HG02973 (cell line): ENCODE measurements around the gene REPS2.

ENCODE experiments used
- ATAC-seq: cut with Tn5 transposase; IDR thresholded peaks from one replicate; pipeline ENCODE4 v1.9.1; 2021; ENCODE audit warnings: moderate library complexity; ENCODE audit not compliant: unreplicated experiment

Gene REPS2

DNA sequence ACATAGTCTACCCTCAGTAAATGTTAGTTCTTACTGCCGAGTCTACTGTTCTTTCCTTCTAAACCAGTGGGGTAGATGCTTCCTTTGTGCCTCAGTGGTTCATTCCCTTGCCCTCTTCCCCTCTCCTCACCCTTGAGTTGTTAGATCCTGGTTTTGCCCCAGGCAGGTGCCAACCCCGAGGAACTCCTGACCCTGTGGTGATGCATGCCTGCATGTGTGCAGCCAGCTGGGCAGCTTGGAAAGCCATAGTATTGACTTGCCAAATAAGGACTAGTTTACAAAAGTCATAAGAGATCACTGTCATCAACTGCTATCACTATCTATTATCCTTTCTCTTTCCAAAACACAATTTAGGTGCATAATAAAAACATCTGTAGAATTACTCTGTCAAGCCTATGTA, 50.9 kb downstream of the REPS2 start:
- no peak for ATAC-seq

DNA sequence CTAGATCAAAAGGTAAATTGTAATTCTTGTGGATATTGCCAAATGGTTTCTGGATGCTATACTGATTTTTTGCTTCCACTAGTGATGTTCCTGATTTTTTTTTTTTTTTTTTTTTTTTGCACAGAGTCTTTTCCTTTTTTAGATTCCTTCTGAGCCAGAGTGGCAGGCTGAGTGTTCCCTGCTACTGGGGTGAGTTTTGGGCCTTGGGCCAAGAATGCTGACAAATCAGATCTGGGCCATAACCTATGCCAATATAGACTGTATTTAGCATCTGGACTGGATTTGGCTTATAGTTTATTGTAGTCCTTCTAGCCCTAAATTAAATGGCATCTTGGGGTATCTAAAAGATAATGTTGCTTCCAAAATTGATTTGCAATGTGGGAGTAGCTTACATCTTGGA, 52.8 kb downstream of the REPS2 start:
- no peak for ATAC-seq

DNA sequence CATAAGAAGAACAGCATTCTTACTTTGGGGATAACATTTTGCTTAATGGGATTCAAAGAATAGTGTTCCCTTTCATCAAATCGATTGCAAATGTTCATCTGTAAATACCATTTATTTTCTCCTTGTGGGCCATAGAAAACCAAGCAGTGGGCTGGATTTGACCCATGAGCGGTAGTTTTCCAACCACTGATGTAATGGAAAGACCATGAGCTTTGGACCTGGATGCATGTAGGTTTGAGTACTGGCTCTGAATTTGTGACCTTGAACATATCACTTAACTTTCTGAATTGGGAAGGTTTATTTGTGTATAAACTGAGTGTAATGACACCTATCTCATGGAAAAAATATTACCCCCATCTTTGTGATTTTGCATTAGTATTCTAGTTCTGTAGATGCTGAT, 54.3 kb downstream of the REPS2 start:
- no peak for ATAC-seq

DNA sequence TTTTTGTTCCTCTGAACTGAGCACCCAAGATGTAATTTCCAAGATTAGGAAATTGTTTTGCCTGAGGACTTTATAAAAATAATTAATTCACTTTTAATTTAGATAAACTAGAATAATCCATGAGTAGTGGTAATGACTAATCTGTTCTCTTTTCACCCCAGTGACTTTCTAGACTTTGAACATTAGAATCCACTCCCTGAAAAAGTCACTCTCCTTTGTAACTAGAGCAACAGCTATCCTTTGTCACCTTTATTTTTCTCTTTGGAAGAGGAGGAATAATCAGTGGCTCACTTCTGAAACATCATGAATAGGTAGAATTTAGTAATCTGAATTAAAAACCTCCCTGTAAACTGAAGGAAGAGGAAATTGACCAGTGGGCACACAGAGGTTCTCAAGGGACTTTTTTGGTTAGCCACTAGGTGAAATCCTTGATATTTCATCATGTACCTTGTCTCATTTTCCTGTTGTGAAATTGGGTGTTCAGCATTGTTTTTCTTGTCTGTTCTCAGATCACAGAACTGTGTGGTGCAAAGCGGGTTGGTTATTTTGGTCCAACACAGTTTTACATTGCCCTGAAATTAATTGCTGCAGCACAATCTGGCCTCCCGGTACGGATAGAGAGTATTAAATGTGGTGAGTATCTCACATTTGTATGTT, 59.4 kb downstream of the REPS2 start:
- ATAC-seq, result no peak

DNA sequence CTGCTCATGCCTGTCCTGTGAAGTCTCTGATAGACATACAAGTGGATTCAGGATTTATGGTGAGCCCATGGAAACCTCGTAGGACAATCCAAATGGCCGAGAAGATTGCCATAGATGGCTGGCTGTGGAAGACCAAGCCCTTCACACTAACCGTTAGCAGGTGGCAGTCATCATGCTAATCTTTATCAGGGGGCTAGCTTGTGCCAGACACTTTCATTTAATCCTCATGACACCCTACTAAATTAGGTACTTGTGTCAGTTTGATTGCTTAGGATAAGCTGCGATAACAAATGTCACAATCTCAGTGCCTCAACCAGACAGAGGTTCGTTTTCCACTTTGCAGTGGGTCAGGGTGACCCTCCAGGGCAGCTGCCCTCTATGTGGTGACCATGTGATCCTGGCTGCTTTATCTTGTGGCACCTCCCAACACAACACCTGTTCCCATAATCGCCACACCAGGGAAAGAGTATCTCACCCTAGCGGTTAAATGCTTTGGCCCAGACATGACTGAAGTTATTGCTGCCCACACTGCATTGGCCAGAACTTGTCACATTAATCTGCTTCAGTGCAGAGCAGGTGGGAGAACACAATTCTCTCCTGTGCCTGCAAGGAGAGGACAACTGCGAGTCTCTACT, 60.8 kb downstream of the REPS2 start:
- no peak for ATAC-seq

DNA sequence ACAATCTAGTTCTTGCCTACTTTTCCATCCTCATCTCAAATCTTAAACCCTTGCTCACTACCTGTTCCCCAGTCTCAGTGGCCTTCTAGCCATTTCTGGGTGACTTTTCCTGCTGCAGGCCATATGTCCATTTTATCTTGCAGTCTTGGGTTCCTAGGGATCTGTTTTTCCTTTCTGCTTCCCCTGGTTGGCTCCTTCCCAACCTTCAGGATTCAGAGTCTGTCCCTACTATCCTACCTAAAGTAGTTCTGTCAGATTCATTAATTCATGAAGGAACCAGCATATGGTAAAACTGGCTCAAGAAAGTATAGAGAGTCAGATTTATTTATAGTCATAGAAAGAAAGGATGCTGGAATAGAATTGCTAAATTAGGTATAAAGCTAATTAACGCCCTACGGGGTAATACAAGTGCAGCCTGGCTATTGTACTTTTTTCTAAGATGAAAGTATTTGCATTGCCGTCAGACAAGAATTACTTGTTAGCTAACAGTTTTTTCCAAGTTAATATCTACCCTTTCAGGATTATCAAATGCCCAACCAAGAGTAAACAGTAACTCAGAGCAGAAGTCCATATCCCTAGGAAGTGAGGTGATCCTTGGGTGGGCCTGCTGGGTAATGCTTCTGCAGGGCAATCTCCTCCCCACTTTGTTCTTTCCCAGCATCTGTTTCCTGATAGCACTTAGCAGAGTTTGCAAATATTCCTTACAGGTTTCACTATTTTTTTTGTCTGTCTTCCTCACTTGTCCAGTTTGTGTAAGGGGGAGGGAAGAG, 63.6 kb downstream of the REPS2 start:
- ATAC-seq, result no peak

DNA sequence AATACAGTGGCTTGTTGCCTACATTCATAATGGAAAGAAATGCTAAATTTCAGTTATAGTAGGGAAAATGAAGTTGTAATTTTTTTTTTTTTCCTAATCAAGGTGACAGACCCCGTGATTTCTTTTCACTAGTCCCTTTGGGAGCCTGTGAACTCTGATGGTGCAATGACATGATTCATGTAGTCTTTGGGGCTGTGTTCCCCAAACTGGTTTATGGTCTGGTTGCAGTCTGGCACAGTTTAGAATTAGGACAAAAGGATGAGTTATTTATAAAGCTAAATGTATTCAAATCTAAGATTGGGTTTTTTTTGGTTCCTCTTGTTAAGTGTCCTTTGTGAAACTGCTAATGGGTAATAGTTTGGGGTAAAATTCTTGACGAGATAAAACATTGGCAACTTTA, 66.0 kb downstream of the REPS2 start:
- no peak for ATAC-seq

DNA sequence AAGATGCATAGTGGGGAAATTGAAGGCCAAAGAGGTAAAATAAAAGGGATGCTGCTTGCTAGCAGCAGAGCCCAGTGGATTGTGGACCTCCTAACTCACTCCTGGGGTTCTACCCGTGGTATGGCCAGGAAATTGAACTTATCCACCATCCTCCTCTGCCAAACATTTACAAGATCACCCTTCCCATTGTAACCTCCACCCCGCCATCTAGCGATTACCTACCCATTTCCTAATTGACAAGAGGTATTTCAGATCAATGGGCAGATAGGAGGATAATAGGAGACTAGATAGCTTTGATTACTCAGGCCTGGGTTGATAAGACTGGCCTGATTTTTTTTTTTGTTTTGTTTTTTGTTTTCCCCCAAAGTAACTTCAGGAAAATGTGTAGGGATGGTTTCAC, 67.8 kb downstream of the REPS2 start:
- ATAC-seq, result no peak

DNA sequence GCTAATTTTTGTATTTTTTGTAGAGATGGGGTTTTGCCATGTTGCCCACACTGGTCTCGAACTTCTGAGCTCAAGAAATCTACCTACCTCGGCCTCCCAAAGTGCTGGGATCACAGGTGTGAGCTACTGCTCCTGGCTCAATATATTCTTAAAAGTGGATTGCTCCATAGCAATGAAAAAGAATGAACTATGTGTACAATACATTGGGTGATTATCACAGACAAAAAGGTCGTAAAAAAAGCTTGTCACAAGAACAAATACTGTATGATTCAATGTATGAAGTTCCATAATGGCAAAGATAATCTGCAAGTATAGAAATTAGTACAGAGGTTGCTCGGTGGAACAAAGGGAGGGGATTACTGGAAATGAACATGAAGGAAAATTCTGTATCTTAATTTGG, 70.7 kb downstream of the REPS2 start:
- ATAC-seq, result no peak

DNA sequence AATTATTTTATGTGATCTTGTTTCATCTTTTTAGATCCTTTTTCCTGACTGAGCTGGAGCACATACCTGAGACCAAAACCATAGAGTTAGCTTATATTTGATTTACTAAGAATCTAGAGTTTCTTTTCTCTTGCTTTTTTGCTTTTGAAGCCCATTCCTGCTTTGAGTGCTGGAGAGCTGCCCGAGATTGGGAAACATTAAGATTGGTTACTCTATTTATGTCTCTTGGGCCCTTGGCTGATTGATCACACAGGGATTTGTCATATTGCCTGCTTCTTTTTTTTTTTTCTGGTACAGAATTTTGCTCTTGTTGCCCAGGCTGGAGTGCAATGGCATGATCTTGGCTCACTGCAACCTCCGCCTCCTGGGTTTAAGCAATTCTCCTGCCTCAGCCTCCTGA, 73.9 kb downstream of the REPS2 start:
- ATAC-seq, result no peak

DNA sequence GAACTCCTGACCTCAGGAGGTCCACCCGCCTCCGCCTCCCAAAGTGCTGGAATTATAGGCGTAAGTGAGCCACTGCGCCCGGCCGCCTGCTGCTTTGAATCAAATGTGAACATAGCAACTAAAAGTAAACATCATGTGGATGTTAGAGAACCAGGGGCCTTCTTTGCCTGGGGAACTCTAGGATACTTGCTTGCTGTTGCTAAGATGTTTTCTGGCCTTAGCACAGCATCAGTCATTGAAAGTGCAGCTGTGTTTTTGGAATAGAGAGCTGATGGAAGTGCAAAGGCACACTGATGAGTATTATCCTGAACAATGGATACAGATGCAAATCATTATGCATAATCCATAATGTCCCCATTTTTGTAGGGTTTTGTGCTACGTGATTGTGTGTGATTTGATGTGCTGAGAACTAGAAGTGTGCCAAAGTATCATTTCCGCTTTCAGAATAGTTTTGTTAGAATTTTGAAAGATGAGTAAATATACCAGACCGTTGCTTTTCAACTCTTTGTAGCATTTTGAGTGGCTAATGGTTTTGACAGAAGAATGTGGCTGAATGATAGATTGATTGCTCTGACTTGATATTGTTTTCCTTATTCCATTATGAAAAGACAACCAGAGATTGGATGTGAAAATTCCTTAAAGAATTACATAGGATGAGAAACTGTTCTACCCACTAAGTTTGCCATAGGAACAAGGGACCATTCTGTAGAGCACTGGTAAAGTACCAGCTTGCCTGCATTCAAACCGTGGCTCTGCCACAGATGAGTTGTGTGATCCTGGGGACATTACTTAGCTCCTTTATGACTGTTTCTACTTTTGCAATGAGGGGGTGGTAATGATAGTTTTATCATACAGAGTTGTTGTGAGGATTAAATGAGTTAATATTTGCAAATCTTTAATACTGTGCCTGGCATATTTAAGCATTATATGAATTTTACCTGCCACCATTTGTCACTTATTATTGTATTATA, 74.7 kb downstream of the REPS2 start:
- no peak for ATAC-seq

DNA sequence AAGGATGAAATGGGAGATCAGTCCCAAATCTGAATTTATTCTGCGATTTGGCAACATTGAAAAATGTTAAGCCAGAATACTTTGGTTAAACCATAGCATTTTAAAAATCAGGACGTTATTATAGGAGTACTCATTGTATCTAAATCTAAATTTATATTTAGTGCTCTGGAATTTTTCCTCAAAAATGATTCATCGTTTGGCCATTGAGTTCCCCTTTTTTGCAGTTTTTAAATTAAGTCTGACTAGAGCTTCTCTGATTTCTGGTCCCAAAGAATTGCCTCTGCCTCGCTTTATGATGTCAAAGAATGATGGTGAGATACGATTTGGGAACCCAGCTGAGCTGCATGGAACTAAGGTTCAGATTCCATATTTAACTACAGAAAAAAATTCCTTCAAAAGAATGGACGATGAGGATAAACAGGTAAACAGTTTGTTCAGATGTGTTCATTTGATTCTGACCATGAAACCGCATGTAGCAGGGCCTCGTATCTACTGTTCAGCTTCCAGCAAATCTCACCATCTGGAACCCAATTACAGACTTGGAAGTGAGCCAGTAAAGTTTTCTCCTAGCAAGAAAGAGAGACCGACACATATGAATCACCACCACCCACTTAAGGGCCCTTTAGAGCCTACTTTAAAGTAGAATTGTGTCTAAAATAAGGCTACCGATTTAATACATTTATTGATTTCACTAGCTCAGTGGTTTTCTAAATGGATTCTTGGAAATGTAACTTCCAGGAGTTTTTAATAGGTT, 75.6 kb downstream of the REPS2 start:
- ATAC-seq, result no peak

DNA sequence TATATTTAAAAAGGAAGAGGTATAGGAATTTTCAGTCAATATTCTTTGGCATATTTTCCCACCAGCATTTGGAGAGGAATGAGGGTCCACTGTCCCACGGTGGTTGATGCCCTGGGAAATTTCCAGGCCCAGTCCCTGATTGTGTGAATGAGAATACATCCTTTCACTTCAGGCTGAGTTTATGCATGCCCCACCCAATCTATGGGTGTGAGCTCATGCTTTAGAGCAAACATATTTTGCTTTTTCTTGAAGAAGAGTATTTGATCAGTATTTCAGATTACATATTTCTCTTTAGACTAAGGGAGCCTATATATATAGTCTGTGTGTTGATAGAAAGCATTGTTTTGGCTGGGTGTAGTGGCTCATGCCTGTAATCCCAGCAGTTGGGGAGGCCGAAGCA, 77.2 kb downstream of the REPS2 start:
- no peak for ATAC-seq

DNA sequence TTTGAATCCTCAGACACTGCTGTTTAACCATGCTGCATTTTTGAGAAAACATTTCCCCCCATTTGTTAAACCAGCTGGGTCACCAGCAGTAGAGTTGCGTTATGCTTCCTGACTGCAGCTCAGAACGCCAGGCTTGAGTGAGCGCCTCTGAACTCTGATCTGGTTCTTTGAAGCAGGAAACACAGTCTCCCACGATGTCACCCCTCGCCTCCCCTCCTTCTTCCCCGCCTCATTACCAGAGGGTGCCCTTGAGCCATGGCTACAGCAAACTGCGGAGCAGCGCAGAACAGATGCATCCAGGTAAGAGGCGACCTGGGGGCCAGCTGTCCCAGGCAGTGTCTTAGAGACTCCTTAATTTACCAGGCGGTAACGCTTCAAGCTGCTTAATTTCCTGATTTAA, 78.4 kb downstream of the REPS2 start:
- ATAC-seq, result no peak

DNA sequence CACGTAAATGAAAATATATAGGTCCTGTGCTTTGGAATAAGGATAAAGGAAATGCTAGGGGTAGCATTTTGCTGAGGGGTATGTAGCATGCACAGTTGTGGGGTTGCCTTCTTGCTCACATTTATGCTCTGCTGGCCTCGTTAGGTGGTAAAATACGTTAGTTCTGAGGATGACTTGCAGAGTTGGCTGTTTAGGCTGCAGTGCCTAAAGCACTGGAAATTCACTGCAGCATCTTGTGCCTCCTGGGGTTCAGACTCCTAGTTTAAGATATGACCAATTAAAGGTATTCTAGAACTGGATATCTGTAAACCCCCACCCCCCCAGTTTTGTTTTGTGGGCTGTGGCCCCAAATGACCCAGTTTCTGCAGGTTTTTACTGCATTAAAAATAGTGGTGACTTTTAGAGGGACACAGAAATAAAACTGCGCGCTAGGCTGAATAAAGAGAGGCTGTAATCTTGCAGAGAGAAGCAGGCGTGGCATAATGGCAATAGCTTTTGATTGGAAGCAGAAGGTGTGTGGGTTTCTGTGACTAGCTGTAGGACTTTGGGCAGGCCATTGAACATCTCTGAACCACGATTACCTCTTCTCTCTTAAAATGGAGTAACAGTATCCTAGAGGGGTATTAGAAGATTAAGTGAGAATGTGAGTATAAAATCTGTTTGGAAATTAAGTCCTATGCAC, 79.3 kb downstream of the REPS2 start:
- no peak for ATAC-seq

DNA sequence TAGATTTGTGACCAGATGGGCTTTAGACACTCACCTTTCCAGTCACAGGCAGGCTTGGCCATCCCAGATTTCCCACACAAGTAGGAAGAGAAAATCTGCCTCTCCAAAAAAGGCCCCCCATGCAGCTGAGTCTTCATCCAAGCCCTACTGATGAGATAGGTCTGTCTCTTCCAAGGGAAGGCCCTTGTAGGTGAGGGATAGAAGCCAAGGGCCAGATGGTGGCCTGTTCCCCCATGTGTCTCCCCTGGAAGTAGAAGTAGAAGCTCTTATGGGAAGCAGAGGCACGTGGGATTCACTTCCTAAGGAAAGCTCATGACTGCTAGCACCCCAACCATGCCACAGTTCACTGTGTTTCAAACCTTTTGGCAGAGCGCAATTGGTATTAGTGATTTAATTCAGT, 81.5 kb downstream of the REPS2 start:
- no peak for ATAC-seq

DNA sequence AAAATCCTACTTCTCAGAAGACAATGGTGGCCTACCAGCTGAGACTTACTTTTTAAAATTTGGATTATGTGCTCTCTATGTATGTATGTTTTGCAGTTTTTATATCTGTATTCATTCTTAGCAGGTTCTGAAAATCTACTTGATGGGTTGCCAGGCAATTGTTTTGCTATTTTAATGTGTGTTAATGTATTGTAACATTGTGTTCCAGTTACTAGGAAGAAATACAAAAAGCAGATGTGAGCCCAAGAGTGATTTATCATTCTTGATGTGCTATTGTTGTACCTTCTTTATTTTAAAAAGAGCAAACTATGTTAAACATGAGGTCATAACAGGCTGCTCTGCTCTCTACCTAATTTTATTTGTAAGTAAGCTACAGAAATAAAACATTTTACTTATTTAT, 81.9 kb downstream of the REPS2 start:
- ATAC-seq, result no peak

DNA sequence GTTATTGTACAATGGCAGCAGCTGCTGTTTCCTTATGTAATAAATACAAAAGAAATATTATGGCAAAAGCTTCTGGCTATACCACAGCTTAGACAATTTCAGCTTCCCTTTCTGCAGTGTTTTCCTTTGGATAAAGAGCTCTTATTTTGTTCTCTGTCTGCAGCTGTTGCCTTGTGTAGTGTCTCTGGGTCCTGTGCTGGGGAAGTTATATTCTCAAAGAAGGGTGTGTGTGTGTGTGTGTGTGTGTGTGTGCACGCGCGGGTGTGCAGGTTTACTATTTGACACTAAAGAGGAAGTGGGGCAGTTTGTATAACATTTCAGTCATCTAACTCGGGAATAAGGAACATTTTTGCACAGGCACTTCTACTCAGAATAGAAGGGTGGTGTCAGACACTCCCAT, 83.6 kb downstream of the REPS2 start:
- ATAC-seq, result no peak

DNA sequence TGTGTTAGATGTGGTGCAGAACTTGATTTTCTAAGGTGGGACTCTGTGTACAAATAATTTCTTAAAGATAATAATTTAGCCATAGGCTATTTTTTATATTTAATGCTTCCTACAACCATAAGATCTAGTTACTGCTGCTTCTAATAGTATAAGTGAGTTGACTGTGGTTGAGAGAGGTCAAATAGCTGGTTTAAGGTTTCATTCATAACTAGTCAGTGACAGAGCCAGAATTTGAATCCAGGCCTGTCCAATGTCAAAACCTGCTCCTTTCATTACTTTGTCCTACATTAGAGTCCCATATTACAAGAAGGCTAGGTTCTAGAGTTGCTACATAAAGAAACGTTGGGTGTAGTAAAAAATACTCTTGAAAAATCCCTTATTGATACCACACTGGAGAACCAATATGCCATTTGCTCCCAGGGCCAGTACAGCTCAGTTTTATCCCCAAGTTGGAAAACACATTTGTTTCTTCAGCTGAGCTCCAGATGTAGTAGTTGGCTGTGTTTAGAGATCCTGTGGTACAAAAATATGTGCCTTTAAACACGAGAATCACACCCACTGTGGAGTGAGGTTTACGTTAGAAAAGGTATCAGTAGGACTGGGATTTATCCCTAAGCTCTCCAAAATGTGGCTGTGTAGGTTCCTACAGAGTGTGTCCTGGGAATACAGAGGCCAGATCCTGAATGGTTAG, 84.3 kb downstream of the REPS2 start:
- ATAC-seq, result no peak
